HepG2 (cell line): ENCODE measurements around the gene BLVRA. TPM values are rescaled to one million over a fixed set of nuclear protein-coding genes. Genes with fewer than 3 reads are reported as not detected.

Experiments
- CSRNP2 ChIP-seq: sonication (generic); formaldehyde crosslinking; conservative IDR thresholded peaks from 2 replicates; pipeline ENCODE4 v1.8.0; 2022; ENCODE audit warnings: low read depth, missing genetic modification reagents
- DDIT3 ChIP-seq: sonication (generic); formaldehyde crosslinking; IDR thresholded peaks from 2 replicates; pipeline ENCODE4 v1.4.0; 2020; ENCODE audit warnings: mild to moderate bottlenecking, missing genetic modification reagents
- DMAP1 ChIP-seq: IDR thresholded peaks from 2 replicates; pipeline ENCODE4 v1.6.1; 2016
- FOSL2 ChIP-seq: sonication (generic); formaldehyde crosslinking; IDR thresholded peaks from 2 replicates; pipeline ENCODE4 v1.4.0; 2020; ENCODE audit warnings: missing genetic modification reagents
- KAT7 ChIP-seq: IDR thresholded peaks from 2 replicates; pipeline ENCODE4 v1.6.1; 2018; ENCODE audit warnings: borderline replicate concordance, missing compliant biosample characterization
- MXI1 ChIP-seq: IDR thresholded peaks from 3 replicates; pipeline ENCODE4 v1.6.1; 2012; ENCODE audit warnings: low read depth, low read length, inconsistent platforms, borderline replicate concordance
- TOE1 ChIP-seq: sonication (generic); formaldehyde crosslinking; IDR thresholded peaks from 2 replicates; pipeline ENCODE4 v1.4.0; 2020; ENCODE audit warnings: mild to moderate bottlenecking, missing genetic modification reagents
- ZBTB39 ChIP-seq: sonication (generic); formaldehyde crosslinking; IDR thresholded peaks from 2 replicates; pipeline ENCODE4 v1.5.0; 2020; ENCODE audit warnings: missing genetic modification reagents
- ZBTB42 ChIP-seq: sonication (generic); formaldehyde crosslinking; IDR thresholded peaks from 2 replicates; pipeline ENCODE4 v1.5.0; 2020; ENCODE audit warnings: mild to moderate bottlenecking, missing genetic modification reagents
- ZFP90 ChIP-seq: sonication (generic); formaldehyde crosslinking; IDR thresholded peaks from 2 replicates; pipeline ENCODE4 v1.8.0; 2022; ENCODE audit warnings: missing genetic modification reagents, mild to moderate bottlenecking, inconsistent platforms, borderline replicate concordance
- ZNF33B ChIP-seq: sonication (generic); formaldehyde crosslinking; IDR thresholded peaks from 2 replicates; pipeline ENCODE4 v1.5.1; 2020; ENCODE audit warnings: mild to moderate bottlenecking, missing genetic modification reagents
- ZNF468 ChIP-seq: sonication (generic); formaldehyde crosslinking; IDR thresholded peaks from 2 replicates; pipeline ENCODE4 v1.8.0; 2022; ENCODE audit warnings: mild to moderate bottlenecking, moderate library complexity, missing genetic modification reagents
- ZNF572 ChIP-seq: sonication (generic); formaldehyde crosslinking; IDR thresholded peaks from 2 replicates; pipeline ENCODE4 v1.5.1; 2020; ENCODE audit warnings: mild to moderate bottlenecking, missing genetic modification reagents
- ZNF589 ChIP-seq: sonication (generic); formaldehyde crosslinking; conservative IDR thresholded peaks from 2 replicates; pipeline ENCODE4 v1.8.0; 2022; ENCODE audit warnings: mild to moderate bottlenecking, moderate library complexity, missing genetic modification reagents
- ZNF737 ChIP-seq: sonication (generic); formaldehyde crosslinking; IDR thresholded peaks from 2 replicates; pipeline ENCODE4 v1.5.0; 2020; ENCODE audit warnings: missing genetic modification reagents, mild to moderate bottlenecking, borderline replicate concordance
- polyA plus RNA-seq, 8 experiments: library from polyadenylated mRNA; depleted of rRNA in 3 of 8; stranded (reverse) in 7 of 8; unstranded in 1 of 8; fragments of >200 nt; fragmentation: Illumina TruSeq in 4 of 8; extraction: Trizol in 4 of 8; gene quantifications; 2 replicates each; pipeline versions ENCODE4 v1.2.1 to v1.2.3, GENCODE V29; 2011 to 2016; ENCODE audit warnings: low read depth in 4 of 8, missing spikeins in 1 of 8, mixed read lengths in 1 of 8; ENCODE audit not compliant: insufficient read depth in 1 of 8
- total RNA-seq, 5 experiments: library from RNA; depleted of rRNA; stranded (reverse); fragments of >200 nt; fragmentation: Illumina TruSeq; extraction: Trizol; gene quantifications; 2 replicates each; pipeline ENCODE4 v1.2.3, GENCODE V29; 2016; ENCODE audit warnings: low read depth in 1 of 5
- TF ChIP-seq, protein P1 (sequence below), 2 experiments: sonication (generic) in 1 of 2; formaldehyde crosslinking in 1 of 2; IDR thresholded peaks; 2 replicates each; pipeline versions ENCODE4 v1.4.0 to v1.6.1; 2018 to 2020; ENCODE audit warnings: missing genetic modification reagents in 2 of 2, borderline replicate concordance in 1 of 2, low read depth in 1 of 2, mild to moderate bottlenecking in 1 of 2, missing biosample characterization in 1 of 2
- TF ChIP-seq, protein P2 (sequence below): IDR thresholded peaks from 2 replicates; pipeline ENCODE4 v1.6.1; 2012; ENCODE audit warnings: low read depth, low read length, improper control_type of control experiment

Gene BLVRA
- total and polyA plus RNA-seq, 2 of the 13 experiments (the other 11 are each of a cell fraction or from before 2014, with no cell fraction given) = 39.2 to 64.2 TPM

DNA sequence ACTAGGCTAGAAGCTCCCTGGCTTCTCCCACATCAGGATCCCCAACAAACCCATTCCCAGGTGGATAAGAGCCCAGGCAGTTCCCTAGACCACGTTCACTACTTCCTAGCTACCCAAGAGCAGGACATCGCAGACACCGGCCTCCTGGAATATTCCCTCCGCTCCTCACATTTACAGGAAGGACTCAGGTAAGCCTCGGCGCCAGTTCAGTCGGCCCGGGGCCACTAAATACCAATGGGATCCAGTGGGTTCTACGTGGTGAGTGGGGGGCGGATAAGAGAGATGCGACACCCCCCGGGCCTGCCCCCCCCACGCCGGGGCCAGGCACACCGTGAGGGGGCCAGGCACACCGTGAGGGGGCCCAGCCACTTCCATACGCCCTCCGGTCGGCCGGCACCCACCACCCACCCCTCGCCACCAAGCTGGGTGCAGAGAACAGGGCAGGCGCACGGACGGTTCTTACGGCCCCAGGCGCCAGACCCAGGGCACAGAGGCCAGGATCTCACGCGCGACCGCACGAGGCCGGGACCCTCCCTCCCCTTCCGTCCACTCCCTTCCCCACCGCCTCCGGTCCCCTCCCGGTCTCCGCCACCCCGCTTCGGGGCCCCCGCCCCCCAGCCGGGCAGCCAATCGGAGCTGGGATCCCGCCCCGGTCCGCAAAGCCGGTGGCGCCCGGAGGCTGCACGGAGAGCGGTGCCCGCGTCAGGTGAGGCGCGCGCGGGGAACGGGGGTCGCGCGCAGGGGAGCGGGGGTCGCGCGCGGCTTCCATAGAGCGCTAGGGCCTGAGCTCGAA lies at the start of gene BLVRA (continued):
- TF ChIP-seq, protein P1, sequence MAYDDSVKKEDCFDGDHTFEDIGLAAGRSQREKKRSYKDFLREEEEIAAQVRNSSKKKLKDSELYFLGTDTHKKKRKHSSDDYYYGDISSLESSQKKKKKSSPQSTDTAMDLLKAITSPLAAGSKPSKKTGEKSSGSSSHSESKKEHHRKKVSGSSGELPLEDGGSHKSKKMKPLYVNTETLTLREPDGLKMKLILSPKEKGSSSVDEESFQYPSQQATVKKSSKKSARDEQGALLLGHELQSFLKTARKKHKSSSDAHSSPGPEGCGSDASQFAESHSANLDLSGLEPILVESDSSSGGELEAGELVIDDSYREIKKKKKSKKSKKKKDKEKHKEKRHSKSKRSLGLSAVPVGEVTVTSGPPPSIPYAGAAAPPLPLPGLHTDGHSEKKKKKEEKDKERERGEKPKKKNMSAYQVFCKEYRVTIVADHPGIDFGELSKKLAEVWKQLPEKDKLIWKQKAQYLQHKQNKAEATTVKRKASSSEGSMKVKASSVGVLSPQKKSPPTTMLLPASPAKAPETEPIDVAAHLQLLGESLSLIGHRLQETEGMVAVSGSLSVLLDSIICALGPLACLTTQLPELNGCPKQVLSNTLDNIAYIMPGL (CRISPR knock-in tag; IDR thresholded peaks at IDR 0.05; ENCODE audit: borderline replicate concordance in 1 of 2, low read depth in 1 of 2) = peak; percentile 37 to 71
- TF ChIP-seq ZBTB42 (CRISPR knock-in tag) (no peak), TOE1 (CRISPR knock-in tag) (no peak), ZBTB39 (CRISPR knock-in tag) (0 out of 2 replicates have a peak, but pooled peaks have one; percentile 44), ZFP90 (CRISPR knock-in tag) (no peak), ZNF737 (CRISPR knock-in tag) (no peak), FOSL2 (CRISPR knock-in tag) (no peak; the same call in 1 of the 2 replicates), CSRNP2 (no peak), KAT7 (CRISPR knock-in tag) (no peak; the same call in 1 of the 2 replicates), ZNF468 (CRISPR knock-in tag) (peak; percentile 79; the same call in 1 of the 2 replicates), DDIT3 (no peak), ZNF572 (no peak), ZNF33B (CRISPR knock-in tag) (no peak), ZNF589 (no peak), MXI1 (no peak), DMAP1 (peak; percentile 66)
- TF ChIP-seq, protein P2, sequence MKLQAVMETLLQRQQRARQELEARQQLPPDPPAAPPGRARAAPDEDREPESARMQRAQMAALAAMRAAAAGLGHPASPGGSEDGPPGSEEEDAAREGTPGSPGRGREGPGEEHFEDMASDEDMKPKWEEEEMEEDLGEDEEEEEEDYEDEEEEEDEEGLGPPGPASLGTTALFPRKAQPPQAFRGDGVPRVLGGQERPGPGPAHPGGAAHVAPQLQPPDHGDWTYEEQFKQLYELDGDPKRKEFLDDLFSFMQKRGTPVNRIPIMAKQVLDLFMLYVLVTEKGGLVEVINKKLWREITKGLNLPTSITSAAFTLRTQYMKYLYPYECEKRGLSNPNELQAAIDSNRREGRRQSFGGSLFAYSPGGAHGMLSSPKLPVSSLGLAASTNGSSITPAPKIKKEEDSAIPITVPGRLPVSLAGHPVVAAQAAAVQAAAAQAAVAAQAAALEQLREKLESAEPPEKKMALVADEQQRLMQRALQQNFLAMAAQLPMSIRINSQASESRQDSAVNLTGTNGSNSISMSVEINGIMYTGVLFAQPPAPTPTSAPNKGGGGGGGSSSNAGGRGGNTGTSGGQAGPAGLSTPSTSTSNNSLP = no peak
